Panc1 (cell line): ENCODE measurements around the gene PIK3CD. TPM values are rescaled to one million over a fixed set of nuclear protein-coding genes. Genes with fewer than 3 reads are reported as not detected.

Experiments
- ATAC-seq: fragments of 200-7000 bp; cut with Tn5 transposase; 2 replicates; pipeline ENCODE4 v1.9.1; 2020; ENCODE audit warnings: mild to moderate bottlenecking, moderate library complexity
- BruUV-seq: library from RNA; stranded (reverse); fragments of 400-500 nt; replicated peaks from 2 replicates; lab custom pipeline; 2021; lab: Mats Ljungman, UMichigan
- CTCF ChIA-PET: fragments of 300-600 bp; sonication (Branson Sonifier 250); formaldehyde crosslinking; loops from one replicate; lab custom pipeline; 2022; ENCODE audit warnings: antibody characterized with exemption; lab: Charles Lee
- POLR2A ChIA-PET: fragments of 300-600 bp; sonication (Branson Sonifier 250); formaldehyde crosslinking; loops from one replicate; lab custom pipeline; 2022; ENCODE audit warnings: antibody characterized with exemption; lab: Charles Lee
- DNase-seq: peaks from one replicate; pipeline ENCODE4 v3.0.0-alpha.2; 2010; ENCODE audit warnings: low read depth, low spot score
- H3K27ac ChIP-seq: 2 replicates; pipeline ENCODE4 v1.5.1; 2011; ENCODE audit warnings: mild to moderate bottlenecking, low read length, inconsistent platforms
- H3K27me3 ChIP-seq: fragments of 200-500 bp; sonication (Bioruptor generic); 2 replicates; pipeline ENCODE4 v1.6.0; 2014; ENCODE audit warnings: low read length, inconsistent platforms; ENCODE audit not compliant: control insufficient read depth, insufficient read depth
- H3K36me3 ChIP-seq: fragments of 200-500 bp; sonication (Bioruptor generic); 2 replicates; pipeline ENCODE4 v1.5.1; 2014; ENCODE audit warnings: inconsistent platforms, mild to moderate bottlenecking, low read length, moderate library complexity; ENCODE audit not compliant: control insufficient read depth, insufficient read depth
- H3K4me1 ChIP-seq: 2 replicates; pipeline ENCODE4 v1.5.1; 2011; ENCODE audit warnings: inconsistent platforms, mild to moderate bottlenecking, low read length, moderate library complexity; ENCODE audit not compliant: control insufficient read depth, insufficient read depth
- H3K4me3 ChIP-seq, 2 experiments: 2 replicates each; pipeline ENCODE4 v1.5.1; 2011 to 2012; ENCODE audit warnings: low read depth in 2 of 2, low read length in 2 of 2, mild to moderate bottlenecking in 2 of 2, inconsistent platforms in 1 of 2, moderate library complexity in 1 of 2
- H3K9me3 ChIP-seq: fragments of 200-500 bp; sonication (Bioruptor generic); 2 replicates; pipeline ENCODE4 v1.5.1; 2014; ENCODE audit warnings: low read depth, mild to moderate bottlenecking, inconsistent platforms, low read length, moderate library complexity; ENCODE audit not compliant: control insufficient read depth, insufficient read depth
- POLR2AphosphoS5 ChIP-seq: IDR thresholded peaks from 2 replicates; pipeline ENCODE4 v1.6.1; 2012; ENCODE audit warnings: mild to moderate bottlenecking, low read depth, low read length, moderate library complexity
- SIN3A ChIP-seq: IDR thresholded peaks from 2 replicates; pipeline ENCODE4 v1.6.1; 2012; ENCODE audit warnings: low read depth, mild to moderate bottlenecking, low read length, moderate library complexity, borderline replicate concordance; ENCODE audit not compliant: insufficient read depth
- TCF7L2 ChIP-seq: IDR thresholded peaks from 2 replicates; pipeline ENCODE4 v1.6.1; 2011; ENCODE audit warnings: mild to moderate bottlenecking, low read depth, low read length, inconsistent platforms
- in situ Hi-C: cut with HindIII; loops from 2 replicates; pipeline ENCODE4 v1.10.0; 2016; ENCODE audit warnings: low sequenced_read_pairs, low pct_unique_long_range_greater_than_20kb
- intact Hi-C: fragments of 100-400 bp; cut with micrococcal nuclease; formaldehyde crosslinking; loops from one replicate; pipeline ENCODE4 v1.10.0; 2022; ENCODE audit not compliant: unreplicated experiment
- total RNA-seq: library from RNA; stranded (reverse); gene quantifications from one replicate; pipeline ENCODE4 v1.2.1, GENCODE V29; 2021; ENCODE audit not compliant: unreplicated experiment
- TF ChIP-seq, protein P1 (sequence below), 2 experiments: IDR thresholded peaks; 2 replicates each; pipeline ENCODE4 v1.6.1; 2011 to 2012; ENCODE audit warnings: low read depth in 2 of 2, control low read depth in 1 of 2, low read length in 1 of 2, mild to moderate bottlenecking in 1 of 2, moderate library complexity in 1 of 2; ENCODE audit not compliant: insufficient read depth in 1 of 2
- TF ChIP-seq, protein P2 (sequence below): fragments of 450-650 bp; IDR thresholded peaks from 2 replicates; pipeline ENCODE4 v1.5.1; 2017; ENCODE audit warnings: mild to moderate bottlenecking

Gene PIK3CD
- total RNA-seq, 1 experiment from 2014 or later = 12.5 TPM

DNA sequence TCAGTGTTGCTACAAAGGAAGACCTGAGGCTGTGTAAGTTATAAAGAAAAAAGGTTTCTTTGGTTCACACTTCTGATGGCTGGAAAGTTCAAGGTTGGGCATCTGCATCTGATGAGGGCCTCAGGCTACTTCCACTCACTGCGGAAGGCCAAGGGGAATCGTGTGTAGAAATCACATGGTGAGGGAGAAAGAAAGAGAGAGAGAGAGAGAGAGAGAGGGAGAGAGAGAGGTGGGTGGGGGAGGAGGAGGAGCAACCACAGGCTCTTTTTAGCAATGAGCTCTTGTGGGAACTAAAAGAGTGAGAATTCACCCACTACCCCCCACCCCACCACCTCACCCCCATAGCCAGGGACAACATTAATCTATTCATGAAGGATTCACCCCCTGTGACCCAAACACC, 112.4 kb downstream of the PIK3CD start:
- ATAC-seq (no peak), DNase-seq (no peak)
- ChIA-PET CTCF (no interaction called here), POLR2A (no interaction called here)
- Histone ChIP-seq H3K36me3 (no peaks in the 10 kb centered on the region), H3K27me3 (no peaks in the 10 kb centered on the region), H3K4me1 (peaks cover 11% of the 10 kb centered on the region), H3K9me3 (no peaks in the 10 kb centered on the region), H3K4me3 (no peak overlapping the region), H3K27ac (no peak overlapping the region)
- intact Hi-C loops = no loop called here
- no TSS peak for BruUV-seq
- in situ Hi-C loops = no loop called here
- TF ChIP-seq, protein P1, sequence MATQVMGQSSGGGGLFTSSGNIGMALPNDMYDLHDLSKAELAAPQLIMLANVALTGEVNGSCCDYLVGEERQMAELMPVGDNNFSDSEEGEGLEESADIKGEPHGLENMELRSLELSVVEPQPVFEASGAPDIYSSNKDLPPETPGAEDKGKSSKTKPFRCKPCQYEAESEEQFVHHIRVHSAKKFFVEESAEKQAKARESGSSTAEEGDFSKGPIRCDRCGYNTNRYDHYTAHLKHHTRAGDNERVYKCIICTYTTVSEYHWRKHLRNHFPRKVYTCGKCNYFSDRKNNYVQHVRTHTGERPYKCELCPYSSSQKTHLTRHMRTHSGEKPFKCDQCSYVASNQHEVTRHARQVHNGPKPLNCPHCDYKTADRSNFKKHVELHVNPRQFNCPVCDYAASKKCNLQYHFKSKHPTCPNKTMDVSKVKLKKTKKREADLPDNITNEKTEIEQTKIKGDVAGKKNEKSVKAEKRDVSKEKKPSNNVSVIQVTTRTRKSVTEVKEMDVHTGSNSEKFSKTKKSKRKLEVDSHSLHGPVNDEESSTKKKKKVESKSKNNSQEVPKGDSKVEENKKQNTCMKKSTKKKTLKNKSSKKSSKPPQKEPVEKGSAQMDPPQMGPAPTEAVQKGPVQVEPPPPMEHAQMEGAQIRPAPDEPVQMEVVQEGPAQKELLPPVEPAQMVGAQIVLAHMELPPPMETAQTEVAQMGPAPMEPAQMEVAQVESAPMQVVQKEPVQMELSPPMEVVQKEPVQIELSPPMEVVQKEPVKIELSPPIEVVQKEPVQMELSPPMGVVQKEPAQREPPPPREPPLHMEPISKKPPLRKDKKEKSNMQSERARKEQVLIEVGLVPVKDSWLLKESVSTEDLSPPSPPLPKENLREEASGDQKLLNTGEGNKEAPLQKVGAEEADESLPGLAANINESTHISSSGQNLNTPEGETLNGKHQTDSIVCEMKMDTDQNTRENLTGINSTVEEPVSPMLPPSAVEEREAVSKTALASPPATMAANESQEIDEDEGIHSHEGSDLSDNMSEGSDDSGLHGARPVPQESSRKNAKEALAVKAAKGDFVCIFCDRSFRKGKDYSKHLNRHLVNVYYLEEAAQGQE (IDR thresholded peaks at IDR 0.05; ENCODE audit: insufficient read depth in 1 of 2, low read depth in 2 of 2, low read length in 1 of 2) = no peak
- TF ChIP-seq TCF7L2 (no peak), POLR2AphosphoS5 (no peak), SIN3A (no peak)
- TF ChIP-seq, protein P2, sequence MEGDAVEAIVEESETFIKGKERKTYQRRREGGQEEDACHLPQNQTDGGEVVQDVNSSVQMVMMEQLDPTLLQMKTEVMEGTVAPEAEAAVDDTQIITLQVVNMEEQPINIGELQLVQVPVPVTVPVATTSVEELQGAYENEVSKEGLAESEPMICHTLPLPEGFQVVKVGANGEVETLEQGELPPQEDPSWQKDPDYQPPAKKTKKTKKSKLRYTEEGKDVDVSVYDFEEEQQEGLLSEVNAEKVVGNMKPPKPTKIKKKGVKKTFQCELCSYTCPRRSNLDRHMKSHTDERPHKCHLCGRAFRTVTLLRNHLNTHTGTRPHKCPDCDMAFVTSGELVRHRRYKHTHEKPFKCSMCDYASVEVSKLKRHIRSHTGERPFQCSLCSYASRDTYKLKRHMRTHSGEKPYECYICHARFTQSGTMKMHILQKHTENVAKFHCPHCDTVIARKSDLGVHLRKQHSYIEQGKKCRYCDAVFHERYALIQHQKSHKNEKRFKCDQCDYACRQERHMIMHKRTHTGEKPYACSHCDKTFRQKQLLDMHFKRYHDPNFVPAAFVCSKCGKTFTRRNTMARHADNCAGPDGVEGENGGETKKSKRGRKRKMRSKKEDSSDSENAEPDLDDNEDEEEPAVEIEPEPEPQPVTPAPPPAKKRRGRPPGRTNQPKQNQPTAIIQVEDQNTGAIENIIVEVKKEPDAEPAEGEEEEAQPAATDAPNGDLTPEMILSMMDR = no peak

DNA sequence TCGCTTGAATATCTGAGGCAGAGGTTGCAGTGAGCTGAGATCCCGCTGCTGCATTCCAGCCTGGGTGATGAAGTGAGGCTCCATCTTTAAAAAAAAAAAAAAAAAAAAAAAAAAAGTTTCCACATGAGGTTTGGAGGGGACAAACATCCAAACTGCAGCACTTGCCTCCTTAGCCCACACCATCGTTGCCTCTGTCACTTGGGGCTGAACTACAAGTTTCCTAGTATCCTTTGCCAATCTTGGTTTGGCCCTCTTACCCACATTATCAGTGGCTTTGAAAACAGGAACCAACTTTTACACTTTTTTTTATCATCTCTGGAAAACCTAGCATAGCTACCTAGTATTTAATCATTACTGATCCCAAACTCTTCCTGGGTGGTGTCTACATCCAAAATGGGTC, 113.0 kb downstream of the PIK3CD start:
- no peak for DNase-seq
- intact Hi-C loops (no loop called here), in situ Hi-C loops (no loop called here)
- H3K4me3 ChIP-seq = no peak overlapping the region
- CTCF ChIA-PET = no interaction called here
- no peaks in the 10 kb centered on the region for H3K9me3 ChIP-seq
- ATAC-seq = no peak
- TF ChIP-seq SIN3A (no peak), POLR2AphosphoS5 (no peak), TCF7L2 (no peak)
- TF ChIP-seq, protein P2 = no peak
- TF ChIP-seq, protein P1 (IDR thresholded peaks at IDR 0.05; ENCODE audit: insufficient read depth in 1 of 2, low read depth in 2 of 2, low read length in 1 of 2) = no peak
- no peaks in the 10 kb centered on the region for H3K27me3 ChIP-seq
- H3K4me1 ChIP-seq = peaks cover 11% of the 10 kb centered on the region
- no peak overlapping the region for H3K27ac ChIP-seq
- BruUV-seq = no TSS peak
- POLR2A ChIA-PET = no interaction called here
- no peaks in the 10 kb centered on the region for H3K36me3 ChIP-seq
